Germinal center (tissue), 1 donor: ENCODE data around the gene CPD.
A peak's percentile ranks its signal among the peaks of the same experiment; 100 is the strongest.
"Not testable (repeated sequence)": the region's sequence is repeated elsewhere in the genome, so short reads cannot be mapped to it uniquely, and the experiment has no call there.

Experiments
- DNase-seq: peaks from one replicate; pipeline ENCODE4 v3.0.0; 2012; ENCODE audit warnings: mixed read lengths, low spot score

CPD gene

GRCh38 chr17:30378825-30379302, at the start of gene CPD:
TSS of gene CPD (plus strand) at chr17:30378927. CDS start at chr17:30378981, 54 bp downstream.
- peak; percentile 98 for DNase-seq

GRCh38 chr17:30332057-30332542, 46.6 kb upstream of the CPD start:
- DNase-seq, result no peak

GRCh38 chr17:30333503-30334360, 45.0 kb upstream of the CPD start, which contains the start of gene TMIGD1:
TSS of gene TMIGD1 (minus strand) at chr17:30334057. CDS start at chr17:30332133, 1,924 bp downstream.
- DNase-seq, result no peak

DNA sequence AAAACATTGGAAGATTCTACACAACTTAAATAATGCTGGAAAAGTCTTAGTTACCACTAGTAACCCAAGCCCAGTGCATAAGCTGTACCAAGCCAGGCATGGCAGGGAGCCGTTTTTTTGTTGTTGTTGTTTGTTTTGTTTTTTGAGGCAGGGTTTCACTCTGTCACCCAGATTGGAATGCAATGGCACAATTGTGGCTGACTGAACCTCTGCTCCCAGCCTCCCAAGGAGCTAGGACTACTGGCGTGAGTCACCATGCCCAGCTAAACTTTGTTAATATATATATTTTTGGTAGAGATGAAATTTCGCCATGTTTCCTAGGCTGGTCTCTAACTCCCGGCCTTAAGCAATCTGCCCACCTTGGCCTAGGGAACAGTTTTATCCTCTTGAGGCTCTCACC, 44.3 kb upstream of the CPD start:
- no peak for DNase-seq

GRCh38 chr17:30336369-30337171, 42.2 kb upstream of the CPD start:
- peak; percentile 59 for DNase-seq

DNA sequence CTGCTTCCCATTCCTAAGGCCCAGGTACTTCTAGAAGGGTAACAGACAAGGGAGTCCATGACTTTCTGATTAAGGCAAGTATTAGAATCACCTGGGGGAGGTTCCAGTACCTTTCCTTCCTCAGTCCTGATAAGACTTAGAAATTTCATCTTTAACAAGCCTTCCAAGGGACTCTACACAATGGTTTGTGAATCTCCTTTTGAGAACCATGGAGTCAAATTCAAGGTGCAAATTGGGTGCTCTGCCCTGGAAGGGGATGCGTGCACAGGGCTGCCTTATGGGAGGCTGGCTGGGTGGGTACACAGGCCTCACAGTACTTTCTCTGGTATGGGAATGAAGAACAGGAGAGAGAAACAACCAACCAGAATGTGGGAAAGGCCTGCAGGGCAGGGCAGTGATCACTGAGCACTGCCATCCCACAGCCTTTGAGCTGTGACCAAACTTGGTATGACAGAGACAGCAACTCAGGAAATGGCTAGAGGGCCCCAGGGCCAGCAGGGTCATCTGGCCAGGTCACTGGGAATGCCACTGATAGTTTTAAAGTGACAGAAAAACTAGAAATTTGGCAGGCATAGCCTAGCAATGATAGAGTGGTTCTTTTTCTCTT, 41.2 kb upstream of the CPD start:
- DNase-seq, result no peak

GRCh38 chr17:30339086-30339485, 39.6 kb upstream of the CPD start:
- no peak for DNase-seq

- DNase-seq, result no peak
These were observed 37.8 kb upstream of the CPD start for GRCh38 chr17:30340801-30341356.

- no peak for DNase-seq
These were observed 37.0 kb upstream of the CPD start for GRCh38 chr17:30341703-30342249.

GRCh38 chr17:30343244-30343643, 35.5 kb upstream of the CPD start:
- not testable (repeated sequence) for DNase-seq

DNA sequence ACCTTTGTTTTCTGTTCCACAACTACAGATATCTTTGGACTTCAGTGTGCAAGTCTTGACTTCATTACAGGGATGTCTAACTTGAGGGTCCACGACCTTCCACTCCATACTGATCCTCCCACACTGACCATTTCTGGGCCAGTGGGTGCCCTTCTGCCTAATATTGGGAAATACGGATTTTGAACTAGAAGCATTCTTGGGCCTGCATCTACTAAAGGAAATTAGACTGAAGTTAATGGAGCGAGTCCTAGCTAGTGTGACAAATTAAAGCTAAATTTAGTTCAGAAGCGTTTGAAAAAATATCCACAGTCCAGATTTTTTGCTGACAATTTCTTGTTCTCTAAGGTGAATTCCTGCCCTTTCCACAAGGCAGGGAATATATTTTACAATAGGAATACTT, 34.9 kb upstream of the CPD start:
- DNase-seq, result no peak

DNA sequence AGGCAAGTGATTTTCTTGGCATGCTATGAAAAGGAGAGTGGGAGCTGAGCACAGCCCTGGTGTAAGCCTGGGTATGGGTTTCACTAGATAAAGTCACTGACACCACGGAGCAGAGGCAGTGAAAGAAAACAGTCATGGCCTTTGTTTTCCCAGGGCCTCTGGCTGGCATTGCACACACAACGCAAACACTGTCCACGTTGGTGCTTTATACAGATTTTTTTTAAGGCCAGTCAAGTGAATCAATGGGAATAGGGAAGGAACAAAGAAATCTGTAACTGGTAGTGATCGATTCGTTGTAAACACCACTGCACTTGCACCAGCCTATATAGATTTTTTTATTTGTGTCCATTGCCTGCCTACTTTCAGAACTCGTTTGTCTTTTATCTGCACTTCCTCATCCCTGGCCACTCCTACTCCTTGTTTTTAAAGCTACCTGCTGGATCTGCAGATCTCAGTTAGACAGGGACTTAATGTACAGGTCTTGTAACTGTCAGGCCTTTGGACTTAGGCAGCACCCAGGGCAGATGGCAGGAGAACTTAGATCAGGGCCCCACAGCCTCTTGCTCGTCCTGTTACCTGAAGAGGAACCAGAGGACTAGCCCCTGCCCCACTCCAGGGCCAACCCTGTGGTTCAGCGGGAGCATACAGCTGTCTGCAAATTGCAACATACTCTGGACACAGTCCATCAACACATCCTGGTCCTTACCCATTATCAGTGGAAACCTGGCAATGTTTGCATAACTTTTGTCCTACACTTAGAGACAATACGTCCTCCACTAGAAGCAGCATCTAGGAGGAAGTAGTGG, 34.2 kb upstream of the CPD start:
- no peak for DNase-seq

DNA sequence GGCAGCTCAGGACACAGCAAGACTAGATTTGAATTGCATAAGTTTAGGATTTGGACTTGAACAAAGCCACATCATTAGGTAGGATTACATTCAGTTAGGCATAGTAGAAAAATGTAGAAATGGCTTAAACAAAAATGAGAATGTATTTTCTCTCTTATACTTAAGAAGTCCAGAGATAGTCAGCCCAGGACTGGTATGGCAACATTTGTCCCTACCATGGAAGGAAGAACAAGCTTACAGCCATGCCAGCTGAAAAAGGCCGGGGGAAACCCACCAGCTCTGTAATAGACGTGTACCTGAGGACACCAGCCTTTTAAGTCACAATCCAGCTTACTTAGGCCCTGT, 33.7 kb upstream of the CPD start:
- DNase-seq, result no peak

GRCh38 chr17:30345527-30346075, 33.1 kb upstream of the CPD start:
- no peak for DNase-seq

GRCh38 chr17:30346221-30346795, 32.4 kb upstream of the CPD start:
- no peak for DNase-seq

- DNase-seq, result no peak
These were observed 31.2 kb upstream of the CPD start for GRCh38 chr17:30347488-30347887.

DNA sequence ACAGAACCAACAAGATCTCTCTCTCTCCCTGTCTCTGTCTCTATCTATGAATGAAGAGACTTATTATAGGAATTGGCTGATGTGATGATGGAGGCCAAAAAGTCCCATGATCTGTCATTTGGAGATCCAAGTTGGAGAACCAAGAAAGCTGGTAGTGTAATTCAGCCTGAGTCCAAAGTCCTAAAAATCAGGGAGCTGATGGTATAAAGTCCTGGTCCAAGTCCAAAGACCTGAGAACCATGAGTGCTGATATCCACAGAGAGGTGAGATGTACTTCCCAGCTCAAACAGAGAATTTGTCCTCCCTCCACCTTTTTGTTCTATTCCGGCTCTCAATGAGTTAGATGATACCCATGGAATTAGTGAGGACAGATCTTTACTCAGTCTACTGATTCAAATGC, 29.5 kb upstream of the CPD start:
- no peak for DNase-seq

DNA sequence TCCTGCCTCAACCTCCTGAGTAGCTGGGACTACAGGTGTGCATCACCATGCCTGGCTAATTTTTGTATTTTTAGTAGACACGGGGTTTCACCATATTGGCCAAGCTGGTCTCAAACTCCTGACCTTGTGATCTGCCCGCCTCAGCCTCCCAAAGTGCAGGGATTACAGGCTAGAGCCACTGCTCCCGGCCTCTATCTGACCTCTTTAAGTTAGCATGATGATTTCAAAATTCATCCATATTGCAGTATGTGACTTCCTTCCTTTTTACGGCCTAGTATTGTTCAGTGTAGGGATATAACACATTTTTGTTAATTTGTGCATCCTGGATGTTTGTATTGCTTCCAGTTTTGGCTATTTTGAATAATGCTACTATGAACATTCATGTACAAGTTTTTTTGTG, 27.5 kb upstream of the CPD start:
- not testable (repeated sequence) for DNase-seq

DNA sequence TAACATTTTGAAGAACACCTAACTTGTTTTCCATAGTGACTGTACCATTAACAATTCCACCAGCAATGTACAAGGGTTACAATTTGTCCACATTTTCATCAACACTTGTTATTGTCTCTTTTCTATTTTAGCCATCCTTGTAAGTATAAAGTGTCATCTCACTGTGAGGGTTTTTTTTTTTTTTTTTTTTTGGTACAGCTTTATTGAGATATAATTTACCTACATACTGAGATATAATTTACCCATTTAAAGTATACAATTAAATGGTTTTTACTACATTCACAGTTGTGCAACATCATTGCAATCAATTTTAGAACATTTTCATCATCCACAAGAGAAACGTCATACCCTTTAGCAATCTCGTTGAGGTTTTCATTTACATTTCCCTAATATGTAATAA, 27.0 kb upstream of the CPD start:
- no peak for DNase-seq

- DNase-seq, result no peak
These were observed 26.4 kb upstream of the CPD start for GRCh38 chr17:30352240-30352814.
